DND-41 (cell line): Measurements from ENCODE around the gene GALNT6.

Experiments
- ATAC-seq: fragments of 200-7000 bp; cut with Tn5 transposase; 3 replicates; pipeline ENCODE4 v1.9.1; 2021; ENCODE audit warnings: low read depth; ENCODE audit not compliant: insufficient read depth
- DNase-seq: peaks from one replicate; pipeline ENCODE4 v3.0.0-alpha.2; 2020
- H2AFZ ChIP-seq: 2 replicates; pipeline ENCODE4 v1.6.0; 2012; ENCODE audit warnings: low read depth, low read length
- H3K27ac ChIP-seq: 2 replicates; pipeline ENCODE4 v1.5.1; 2012; ENCODE audit warnings: low read length, inconsistent platforms
- H3K27me3 ChIP-seq: fragments of 200-600 bp; sonication (generic); 2 replicates; pipeline ENCODE4 v1.6.0; 2012; ENCODE audit warnings: low read length, mild to moderate bottlenecking, inconsistent platforms; ENCODE audit not compliant: insufficient read depth, poor library complexity
- H3K36me3 ChIP-seq: 2 replicates; pipeline ENCODE4 v1.5.1; 2012; ENCODE audit warnings: low read length, inconsistent platforms; ENCODE audit not compliant: insufficient read depth
- H3K4me1 ChIP-seq: 2 replicates; pipeline ENCODE4 v1.5.1; 2012; ENCODE audit warnings: mild to moderate bottlenecking, low read length; ENCODE audit not compliant: insufficient read depth
- H3K4me2 ChIP-seq: 2 replicates; pipeline ENCODE4 v1.6.0; 2012; ENCODE audit warnings: mild to moderate bottlenecking, moderate library complexity, low read length, inconsistent platforms; ENCODE audit not compliant: insufficient read depth
- H3K4me3 ChIP-seq, 2 experiments: fragments of 200-600 bp in 1 of 2; shearing (Covaris generic) in 1 of 2; 2 replicates each; pipeline ENCODE4 v1.5.1; 2012 to 2016; ENCODE audit warnings: inconsistent platforms in 2 of 2, low read length in 2 of 2, mild to moderate bottlenecking in 2 of 2, low read depth in 1 of 2, moderate library complexity in 1 of 2
- H3K79me2 ChIP-seq: 2 replicates; pipeline ENCODE4 v1.6.0; 2012; ENCODE audit warnings: low read length, inconsistent platforms; ENCODE audit not compliant: insufficient read depth
- H3K9ac ChIP-seq: 2 replicates; pipeline ENCODE4 v1.6.0; 2012; ENCODE audit warnings: low read depth, mild to moderate bottlenecking, inconsistent platforms, low read length, moderate library complexity
- H3K9me3 ChIP-seq: 2 replicates; pipeline ENCODE4 v1.5.1; 2012; ENCODE audit warnings: low read length, moderate library complexity, mild to moderate bottlenecking, inconsistent platforms; ENCODE audit not compliant: insufficient read depth, severe bottlenecking
- H4K20me1 ChIP-seq: 2 replicates; pipeline ENCODE4 v1.6.0; 2012; ENCODE audit warnings: low read length; ENCODE audit not compliant: insufficient read depth
- EZH2 ChIP-seq: IDR thresholded peaks from 3 replicates; pipeline ENCODE4 v1.6.1; 2012; ENCODE audit warnings: borderline replicate concordance, low read depth, mild to moderate bottlenecking, moderate library complexity, low read length, inconsistent platforms; ENCODE audit not compliant: severe bottlenecking
- TF ChIP-seq, protein P1 (sequence below): IDR thresholded peaks from 2 replicates; pipeline ENCODE4 v1.5.1; 2012; ENCODE audit warnings: borderline replicate concordance, low read length, moderate library complexity, mild to moderate bottlenecking; ENCODE audit not compliant: poor library complexity, severe bottlenecking; ENCODE audit errors: extremely low read depth

GALNT6 gene

DNA sequence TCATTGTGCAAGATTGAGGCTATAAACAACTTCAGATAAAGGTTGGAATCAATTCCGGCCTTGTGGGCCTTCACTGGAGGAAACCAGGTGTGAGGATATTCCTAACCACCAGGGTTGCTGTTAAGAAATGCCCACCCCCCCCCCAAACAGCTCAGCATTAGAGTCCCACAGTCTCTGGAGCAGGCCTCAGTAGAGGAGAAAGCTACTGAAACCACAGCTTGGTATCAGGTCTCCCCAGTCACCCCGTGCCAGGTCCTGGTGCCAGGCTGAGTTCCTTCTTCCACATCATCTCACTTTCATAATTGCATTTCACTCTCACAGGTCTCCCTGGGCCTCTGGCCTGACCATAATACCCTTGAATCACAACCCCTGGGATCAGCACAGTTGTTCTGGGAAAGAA, 12.5 kb downstream of the GALNT6 start:
- no peaks in the 10 kb centered on the region for H4K20me1 ChIP-seq
- H3K4me1 ChIP-seq: peaks cover 78% of the 10 kb centered on the region
- H3K9me3 ChIP-seq: no peaks in the 10 kb centered on the region
- H3K4me3 ChIP-seq: no peak overlapping the region
- peak overlapping the region; percentile 33 for H3K9ac ChIP-seq
- H2AFZ ChIP-seq: no peak overlapping the region
- TF ChIP-seq, protein P1, sequence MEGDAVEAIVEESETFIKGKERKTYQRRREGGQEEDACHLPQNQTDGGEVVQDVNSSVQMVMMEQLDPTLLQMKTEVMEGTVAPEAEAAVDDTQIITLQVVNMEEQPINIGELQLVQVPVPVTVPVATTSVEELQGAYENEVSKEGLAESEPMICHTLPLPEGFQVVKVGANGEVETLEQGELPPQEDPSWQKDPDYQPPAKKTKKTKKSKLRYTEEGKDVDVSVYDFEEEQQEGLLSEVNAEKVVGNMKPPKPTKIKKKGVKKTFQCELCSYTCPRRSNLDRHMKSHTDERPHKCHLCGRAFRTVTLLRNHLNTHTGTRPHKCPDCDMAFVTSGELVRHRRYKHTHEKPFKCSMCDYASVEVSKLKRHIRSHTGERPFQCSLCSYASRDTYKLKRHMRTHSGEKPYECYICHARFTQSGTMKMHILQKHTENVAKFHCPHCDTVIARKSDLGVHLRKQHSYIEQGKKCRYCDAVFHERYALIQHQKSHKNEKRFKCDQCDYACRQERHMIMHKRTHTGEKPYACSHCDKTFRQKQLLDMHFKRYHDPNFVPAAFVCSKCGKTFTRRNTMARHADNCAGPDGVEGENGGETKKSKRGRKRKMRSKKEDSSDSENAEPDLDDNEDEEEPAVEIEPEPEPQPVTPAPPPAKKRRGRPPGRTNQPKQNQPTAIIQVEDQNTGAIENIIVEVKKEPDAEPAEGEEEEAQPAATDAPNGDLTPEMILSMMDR: no peak
- TF ChIP-seq EZH2: no peak
- H3K79me2 ChIP-seq: peaks cover 17% of the 10 kb centered on the region; the same call in 1 of the 2 replicates
- H3K4me2 ChIP-seq: peak overlapping the region; percentile 21; the same call in 1 of the 2 replicates
- H3K27ac ChIP-seq: peak overlapping the region; percentile 77
- peaks cover 80% of the 10 kb centered on the region for H3K36me3 ChIP-seq
- no peaks in the 10 kb centered on the region for H3K27me3 ChIP-seq
- ATAC-seq (peak; percentile 75), DNase-seq (peak; percentile 85)

DNA sequence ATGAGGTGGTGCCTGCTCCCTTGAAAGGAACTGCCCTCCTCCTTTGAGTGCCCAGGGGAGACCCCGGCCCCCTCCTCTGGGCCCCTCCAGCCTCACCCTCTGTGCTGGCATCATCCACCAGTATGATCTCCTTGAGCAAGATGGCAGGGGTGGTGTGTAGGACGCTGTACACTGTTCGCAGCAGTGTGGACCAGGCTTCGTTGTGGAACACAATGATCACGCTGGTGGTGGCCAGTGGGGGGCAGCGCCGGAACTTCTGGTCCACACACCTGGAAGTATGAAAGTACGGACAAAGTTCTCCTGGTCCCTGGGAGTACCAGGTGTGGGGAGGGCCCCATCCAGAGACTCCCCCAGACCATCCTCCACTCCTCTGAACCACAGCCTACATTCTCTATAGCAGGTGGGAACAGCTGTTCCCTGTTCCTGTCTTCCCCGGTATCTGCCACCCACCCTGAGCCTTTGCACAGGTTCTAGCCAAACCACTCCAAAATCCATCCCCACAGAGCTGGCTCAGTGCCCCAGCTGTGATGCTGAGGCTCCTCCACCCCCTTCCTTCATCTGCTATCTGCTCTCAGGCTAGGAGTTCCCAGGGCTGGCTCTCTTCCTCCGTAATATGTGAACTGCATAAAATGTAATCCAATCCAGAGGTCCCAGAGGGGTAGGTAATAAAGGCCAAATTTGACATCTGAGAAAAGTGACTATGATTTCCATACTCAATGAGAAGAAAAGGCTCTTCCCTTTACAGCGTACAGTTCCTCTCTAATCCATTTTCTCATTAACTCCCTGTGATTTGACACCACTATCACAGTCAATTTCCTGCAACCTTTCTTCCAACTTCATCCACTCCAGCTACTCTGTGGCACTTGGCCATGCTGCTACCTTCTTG, 13.9 kb downstream of the GALNT6 start:
- Histone ChIP-seq H3K4me2 (no peak overlapping the region), H3K27me3 (no peaks in the 10 kb centered on the region), H3K79me2 (peaks cover 17% of the 10 kb centered on the region; the same call in 1 of the 2 replicates), H3K4me3 (no peak overlapping the region), H3K36me3 (peaks cover 90% of the 10 kb centered on the region), H3K9me3 (no peaks in the 10 kb centered on the region), H4K20me1 (no peaks in the 10 kb centered on the region), H3K9ac (no peak overlapping the region), H2AFZ (no peak overlapping the region), H3K27ac (peak overlapping the region; percentile 77), H3K4me1 (peaks cover 64% of the 10 kb centered on the region)
- DNase-seq (peak; percentile 47), ATAC-seq (no peak)
- no peak for TF ChIP-seq EZH2
- TF ChIP-seq, protein P1: peak; percentile 23

DNA sequence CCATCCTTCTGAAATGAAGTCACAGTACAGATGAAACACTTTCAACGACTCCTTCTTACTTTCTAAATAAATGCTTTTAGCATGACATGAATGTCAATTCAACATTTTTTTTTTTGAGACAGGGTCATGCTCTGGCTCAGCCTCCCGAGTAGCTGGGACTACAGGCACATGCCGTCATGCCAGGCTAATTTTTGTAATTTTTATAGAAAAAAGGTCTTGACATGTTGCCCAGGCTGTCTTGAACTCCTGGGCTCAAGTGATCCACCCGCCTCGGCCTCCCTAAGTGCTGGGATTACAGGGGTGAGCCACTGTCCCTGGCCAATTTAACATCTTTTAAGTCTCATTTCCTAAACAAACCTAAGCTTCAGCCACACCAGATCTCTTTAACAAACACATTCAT, 16.4 kb downstream of the GALNT6 start:
- Histone ChIP-seq H3K4me2 (no peak overlapping the region), H3K27me3 (no peaks in the 10 kb centered on the region), H2AFZ (no peak overlapping the region), H3K36me3 (peaks cover 83% of the 10 kb centered on the region), H3K4me1 (peaks cover 58% of the 10 kb centered on the region), H3K27ac (peak overlapping the region; percentile 61), H4K20me1 (no peaks in the 10 kb centered on the region), H3K9me3 (no peaks in the 10 kb centered on the region), H3K4me3 (no peak overlapping the region), H3K9ac (no peak overlapping the region), H3K79me2 (peaks cover 5% of the 10 kb centered on the region; the same call in 1 of the 2 replicates)
- DNase-seq (no peak), ATAC-seq (no peak)
- TF ChIP-seq EZH2: no peak
- TF ChIP-seq, protein P1: no peak
